ENCODE data around the gene DAPK1.

Gene DAPK1

DNA sequence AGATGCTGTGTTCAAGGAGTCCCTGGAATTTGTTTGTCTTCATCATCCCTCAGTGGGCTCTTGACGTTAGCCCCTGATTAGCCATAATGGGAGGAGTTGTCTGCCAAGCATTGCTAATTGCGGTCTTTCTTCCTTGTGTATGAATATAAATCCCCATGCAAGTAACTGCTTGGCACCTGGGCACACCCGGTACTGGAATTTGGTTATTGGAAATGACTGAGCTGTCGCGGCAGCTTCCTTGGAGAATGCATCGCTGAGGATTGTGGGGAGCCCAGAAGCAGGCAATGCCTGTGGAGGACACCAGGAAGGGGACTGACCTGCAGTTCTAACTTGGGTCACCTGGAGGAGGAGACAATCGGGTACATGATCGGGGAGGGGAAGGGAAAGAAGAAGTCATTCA, 174.9 kb downstream of the DAPK1 start:
- DNase-seq, result no peak

DNA sequence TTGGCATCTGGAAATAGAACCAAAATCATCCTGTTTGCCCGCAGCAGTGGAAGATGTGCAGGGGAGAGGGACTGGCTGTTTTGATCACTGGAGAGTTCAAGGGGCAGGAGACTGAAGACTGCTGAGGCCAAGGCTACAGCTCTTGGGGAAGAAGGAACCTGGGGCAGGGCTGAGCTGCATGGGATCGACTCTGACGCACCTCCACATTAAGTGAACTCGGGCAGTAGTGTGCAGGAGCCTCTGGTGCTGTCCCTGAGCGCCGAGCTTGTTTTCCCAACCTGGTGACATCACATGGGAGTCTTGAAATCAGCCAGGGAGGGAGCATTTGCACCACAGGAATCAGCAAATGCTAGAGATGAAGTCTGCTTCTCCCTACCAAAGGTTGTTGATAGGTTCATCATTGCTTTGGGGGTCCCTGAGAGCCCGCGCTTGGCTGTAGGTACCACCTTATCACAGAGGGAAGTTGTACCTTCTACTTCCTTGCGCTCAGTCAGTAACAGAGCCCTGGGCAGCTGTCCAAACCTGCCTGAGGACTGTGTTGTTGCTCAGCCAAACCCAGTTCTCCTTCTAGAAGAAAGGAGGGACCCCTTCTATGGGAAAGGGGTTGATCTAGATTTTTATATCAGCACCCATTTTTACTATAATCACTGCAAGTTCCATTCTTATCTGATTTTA, 175.9 kb downstream of the DAPK1 start:
- no peak for DNase-seq

DNA sequence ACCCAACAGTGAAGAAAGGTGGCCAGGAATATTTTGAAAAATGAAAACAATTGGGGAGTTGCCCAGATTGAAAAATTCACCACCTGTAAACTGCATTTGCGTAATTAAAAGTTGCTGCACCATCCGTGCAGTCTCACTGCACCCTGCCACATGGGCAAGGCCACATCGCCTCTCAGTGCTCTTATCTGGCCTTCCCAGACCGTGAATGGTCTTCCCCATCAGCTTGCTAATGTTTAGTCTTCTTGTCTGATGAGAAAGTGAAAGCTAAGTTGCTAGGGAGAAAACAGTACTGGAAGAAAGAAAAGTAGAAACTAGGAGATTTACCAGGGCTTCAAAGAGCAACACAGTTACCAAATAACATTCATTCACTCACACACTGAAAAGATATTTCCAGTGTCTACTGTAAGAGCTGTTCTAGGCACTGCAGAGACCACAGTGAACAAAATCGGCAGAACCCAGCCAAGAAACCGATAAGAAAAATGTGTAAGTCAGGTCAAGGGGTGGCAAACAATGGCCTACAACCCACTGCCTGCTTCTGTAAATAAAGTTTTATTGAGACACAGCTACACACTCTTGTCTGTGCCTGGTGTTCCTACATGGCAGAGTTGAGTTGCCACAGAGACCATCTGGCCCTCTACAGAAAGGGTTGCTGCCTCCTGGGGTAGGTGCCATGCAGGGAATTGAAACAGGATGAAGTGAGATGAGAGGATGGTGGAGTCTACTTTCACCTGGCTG, 177.1 kb downstream of the DAPK1 start:
- no peak for DNase-seq

DNA sequence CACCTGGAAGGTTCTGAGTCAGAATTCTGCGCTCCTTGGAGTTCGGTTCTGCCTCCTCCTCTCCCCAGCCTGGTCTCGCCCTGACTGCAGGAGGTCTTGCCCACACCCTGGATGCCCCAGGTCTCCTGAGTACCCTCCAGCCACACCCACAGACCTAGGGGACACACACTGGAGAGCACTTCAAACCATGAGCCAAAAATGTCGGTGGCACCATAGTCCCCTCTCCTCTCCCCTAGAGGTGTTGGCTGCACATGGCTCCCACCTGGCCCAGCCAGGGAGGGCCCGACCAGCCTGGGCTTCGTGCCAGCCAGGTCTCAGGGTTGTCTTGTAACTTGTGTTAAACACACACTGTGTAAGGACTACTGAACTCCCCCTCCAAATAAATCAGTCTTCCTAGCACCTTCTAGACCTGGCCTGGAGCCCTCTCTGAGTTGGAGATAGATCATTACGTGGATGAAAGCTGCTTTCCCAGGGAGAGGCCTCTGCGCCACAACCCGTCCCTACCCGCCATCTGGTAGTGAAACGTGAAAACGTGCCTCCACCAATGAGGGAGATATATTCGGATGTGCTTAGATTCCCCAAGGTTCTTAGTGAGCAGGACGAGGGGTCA, 178.3 kb downstream of the DAPK1 start:
- no peak for DNase-seq

DNA sequence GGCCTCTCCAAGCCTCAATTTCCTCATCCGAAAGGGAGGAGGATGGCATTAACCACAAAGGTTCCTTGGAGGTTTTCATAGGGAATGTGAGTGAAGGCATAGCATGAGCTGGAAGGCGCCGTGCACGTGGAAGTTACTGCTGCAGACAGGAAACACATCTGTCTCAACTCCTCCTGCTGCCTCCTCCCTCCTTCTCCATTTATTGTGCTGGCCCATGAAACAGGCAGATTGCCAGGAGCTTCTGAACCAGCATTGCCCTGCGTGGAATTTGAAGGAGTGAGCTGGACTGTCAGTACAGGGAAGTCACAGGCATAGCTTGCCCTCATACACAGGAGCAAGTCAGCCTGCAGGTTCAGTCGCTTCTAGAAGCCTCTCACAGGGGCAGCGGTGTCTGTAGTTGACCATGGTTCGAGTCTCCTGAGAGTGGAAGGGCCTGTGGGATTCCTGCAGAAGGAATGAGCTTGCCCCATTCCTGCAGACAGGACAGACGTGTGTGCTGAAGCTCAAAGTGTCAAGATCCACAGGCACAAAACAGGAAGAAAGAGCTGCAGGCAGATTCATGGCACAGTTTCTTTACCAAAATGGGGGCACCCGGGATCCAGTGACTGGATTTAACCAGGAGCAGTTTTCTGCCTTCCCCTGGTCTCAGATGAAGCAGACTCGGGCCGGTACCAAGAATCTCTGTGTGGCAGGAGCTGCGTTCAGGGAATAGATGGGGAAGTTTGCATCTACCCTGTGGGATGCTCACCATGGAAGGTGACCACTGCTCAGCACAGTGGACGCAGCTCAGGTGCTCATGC, 179.5 kb downstream of the DAPK1 start:
- no peak for DNase-seq

DNA sequence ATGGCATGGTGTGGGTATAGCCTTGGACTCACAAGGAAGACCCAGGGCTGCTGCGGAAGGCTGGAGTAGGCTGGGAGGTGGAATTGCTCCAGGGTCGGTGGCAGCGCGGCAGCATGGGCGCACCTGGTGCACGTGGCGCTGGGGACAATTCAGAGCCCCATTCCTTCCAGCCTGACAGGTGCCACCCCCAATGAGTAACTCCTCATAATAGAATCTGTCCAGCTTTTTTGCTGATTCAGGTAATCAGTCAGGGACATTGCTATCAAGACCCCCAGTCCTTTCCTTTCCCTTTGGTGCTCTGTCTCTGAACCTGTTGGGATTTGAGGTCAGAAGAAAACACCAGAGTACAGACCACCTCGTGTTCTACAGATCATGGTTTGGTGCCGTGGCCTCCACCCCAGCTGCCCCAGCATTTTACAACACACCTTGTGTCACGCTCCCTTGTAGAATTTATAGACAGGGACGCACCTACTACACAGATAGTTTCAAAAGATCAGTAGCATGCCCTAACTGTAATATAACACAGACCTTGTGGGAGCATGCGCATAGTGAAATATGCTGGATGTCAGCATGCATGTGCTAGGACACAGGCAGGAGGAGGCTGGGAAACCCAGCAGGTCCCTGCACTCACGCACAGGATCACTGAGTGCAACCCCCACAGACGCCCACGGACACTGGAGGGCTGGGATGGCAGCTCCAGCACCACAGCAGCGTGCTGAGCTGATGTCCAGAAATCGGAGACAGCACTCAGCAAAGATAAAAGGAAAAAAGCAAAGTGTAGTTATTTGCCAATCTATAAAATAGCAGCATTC, 180.3 kb downstream of the DAPK1 start:
- no peak for DNase-seq

DNA sequence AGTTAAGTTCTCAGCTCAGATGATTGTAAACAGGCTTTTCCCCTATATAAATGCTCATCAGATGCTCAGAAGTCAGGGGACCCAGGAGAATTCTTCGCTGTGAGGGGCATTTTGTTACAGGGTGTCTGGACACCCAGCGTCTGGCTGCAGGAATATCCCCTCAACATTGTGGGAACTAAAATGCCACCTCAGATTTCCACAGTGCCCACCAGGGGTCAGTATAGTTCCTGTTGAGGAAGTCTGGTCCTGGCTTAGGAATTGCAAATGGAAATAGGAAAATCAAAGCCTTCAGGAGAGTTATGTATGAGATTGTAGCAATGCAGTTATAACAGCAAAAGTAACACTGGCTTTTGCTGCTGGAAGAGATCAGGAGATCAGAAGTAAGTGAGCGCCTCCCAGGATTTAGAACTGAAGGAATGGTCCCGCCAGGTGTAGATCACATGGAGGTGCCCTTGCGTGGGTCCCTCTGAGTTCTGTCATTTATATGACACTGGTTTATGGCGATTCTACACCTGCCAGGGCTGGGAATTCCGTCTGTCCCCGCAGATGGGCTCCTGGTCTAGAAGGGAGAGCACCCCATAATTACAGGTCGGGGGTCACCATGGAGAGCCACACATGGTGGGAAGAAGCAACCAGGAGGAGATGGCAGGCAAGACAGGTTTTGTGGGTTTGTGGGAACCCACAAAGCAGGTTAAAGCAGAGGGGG, 181.1 kb downstream of the DAPK1 start:
- peak in 9 of 14 donors; percentile 12 to 44 (median 19) for DNase-seq

DNA sequence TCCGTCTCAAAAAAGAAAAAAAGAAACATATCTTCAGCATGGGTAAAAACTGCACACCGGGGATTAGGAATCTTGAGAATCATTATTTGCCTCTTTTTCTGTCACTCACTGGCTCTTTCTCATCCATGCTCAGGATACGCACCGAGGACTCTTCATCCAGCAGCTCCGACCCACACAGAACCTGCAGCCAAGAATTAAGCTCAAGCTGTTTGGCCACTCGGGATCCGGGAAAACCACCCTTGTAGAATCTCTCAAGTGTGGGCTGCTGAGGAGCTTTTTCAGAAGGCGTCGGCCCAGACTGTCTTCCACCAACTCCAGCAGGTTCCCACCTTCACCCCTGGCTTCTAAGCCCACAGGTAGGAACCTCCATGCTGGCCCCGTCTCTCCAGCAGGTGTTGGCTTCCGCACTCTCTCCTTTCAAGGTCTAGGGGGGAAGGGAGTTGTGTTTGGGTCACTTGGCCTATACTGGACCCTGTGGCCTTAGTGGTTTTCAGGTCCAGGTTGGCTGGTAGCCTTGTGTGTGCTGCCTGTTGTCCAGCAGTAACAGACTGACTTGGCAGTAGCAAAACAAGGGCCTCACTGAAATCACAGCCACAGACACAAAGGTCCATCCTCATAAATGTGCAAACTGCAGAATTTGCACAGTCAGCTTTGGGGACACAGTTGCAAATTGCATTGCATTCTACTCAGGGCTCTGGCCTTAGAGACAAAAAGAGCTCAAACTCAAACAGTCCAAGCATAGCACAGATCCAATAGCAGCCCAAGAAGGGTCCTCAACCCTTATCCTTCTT, 183.8 kb downstream of the DAPK1 start:
- no peak for DNase-seq

DNA sequence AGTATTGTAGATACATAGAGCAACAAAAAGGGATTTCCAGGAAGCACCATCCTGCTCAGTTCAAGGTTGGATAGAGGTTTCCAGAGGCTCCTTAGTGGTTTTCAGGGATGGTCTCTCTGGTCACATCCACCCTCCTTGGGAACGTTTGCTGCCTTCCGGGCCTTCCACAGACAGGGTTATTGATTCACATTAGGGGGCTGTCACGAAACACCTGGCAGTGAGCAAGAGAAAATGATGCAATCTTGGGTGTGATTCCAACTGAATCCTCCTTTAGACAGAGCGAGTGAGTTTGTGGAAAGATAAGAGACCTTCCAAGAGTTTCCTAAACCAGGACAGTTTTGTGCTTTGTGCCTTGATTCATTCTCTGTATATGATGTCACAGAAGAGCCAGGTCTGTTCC, 184.4 kb downstream of the DAPK1 start:
- DNase-seq, result no peak

DNA sequence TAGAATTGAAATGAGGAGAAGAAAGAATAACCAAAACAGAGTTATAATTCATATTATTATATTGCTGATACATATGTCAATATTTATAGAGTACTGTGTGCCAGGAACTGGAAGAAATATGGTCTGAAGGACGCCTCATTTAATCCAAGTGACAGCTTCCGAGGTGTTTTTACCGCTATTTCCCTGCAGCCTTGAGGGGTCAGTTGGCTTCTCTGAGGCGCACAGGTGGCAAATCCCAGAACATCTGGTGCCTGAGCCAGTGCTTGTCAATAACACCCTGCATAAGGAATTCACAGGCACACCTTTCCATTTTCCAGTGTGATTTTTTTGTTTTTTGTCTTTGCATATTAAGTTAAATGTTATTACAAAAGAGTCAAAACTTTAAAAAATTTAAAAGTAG, 185.0 kb downstream of the DAPK1 start:
- DNase-seq, result no peak

DNA sequence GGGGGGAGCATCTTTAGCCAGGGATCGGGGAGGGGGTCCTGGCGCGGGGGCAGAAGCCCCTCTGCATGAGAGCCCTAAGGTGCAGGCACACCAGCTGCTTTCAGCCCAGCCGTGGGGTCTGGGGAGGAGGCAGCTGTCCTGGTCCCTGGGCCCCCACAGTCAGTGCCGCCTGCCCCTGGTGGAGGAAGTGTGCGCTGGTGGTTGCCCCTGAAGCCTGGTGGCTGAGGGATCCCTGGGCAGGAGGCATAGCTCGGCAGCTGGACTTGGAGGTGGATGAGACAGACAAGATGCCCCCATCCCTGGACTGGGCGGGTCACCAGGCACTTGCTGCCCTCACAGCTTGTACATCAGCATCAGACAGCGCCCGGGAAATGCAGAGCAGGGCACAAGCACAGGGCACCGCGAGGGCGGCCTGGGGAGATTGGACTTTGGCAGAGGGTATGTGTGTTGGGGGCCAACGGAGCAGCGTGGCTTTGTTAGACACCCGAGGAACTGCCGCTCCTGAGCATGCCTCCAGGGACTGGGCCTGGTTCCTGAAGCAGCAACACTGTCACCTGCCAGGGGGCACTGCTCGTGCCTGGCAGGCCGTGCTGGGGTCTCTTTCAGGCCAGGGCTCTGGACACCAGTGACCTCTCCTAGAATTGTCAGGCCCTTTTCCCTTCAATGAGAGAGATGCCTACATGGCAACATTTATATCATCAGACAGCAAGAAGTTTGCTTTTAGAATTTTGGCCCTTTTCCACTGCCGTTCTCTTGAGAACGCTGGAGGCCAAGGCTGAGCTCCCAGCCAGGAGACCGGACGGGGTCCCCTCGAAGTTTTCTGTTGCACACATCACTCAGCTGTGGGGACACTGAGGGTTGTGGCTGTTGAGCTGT, 186.3 kb downstream of the DAPK1 start:
- DNase-seq, result no peak

DNA sequence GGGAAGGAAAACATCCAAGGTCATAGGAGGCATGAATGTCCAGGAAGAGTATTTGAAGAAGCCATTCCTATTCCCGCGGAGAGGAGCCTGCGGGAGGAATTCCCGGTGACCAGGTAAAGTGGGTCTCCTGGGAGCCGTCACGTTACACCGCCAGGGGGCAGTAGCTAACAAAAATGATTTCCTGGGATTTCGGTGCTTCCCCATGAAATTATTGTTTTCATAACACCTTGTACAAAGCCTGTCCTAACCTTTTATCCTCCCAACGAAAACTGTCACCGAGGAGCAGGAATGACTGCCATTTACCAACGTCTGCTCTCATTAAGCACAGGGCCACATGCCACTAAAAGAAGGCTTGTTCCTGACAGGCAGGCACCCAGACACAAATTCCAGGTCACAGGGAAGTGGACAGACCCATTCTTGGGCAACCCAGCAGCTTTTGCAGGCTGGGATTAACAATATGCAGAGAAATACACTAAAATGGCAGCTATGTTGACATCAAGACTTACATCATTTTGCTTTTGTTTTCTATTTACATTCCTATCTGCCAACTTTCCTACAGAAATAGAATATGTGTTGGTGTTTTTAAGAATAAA, 187.1 kb downstream of the DAPK1 start:
- peak in 6 of 14 donors; percentile 10 to 48 (median 44) for DNase-seq

DNA sequence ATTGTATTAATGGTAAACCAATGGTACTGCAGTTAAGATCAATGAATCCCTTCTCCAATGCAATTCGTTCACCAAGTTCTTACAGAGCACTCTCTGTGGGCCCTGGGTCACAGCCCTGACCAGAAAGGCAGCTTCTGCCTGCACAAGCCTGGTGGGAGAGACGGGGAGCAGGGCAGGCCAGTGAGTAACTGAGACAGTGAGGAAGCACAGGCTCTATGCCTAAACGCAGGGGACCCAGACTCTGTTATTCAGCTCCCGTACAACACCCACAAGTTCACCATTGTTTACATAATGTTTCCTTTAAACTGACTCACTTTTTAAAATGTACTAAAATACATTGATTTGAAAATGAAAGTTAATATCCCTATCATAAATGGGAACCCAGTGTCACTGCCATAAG, 187.8 kb downstream of the DAPK1 start:
- DNase-seq, result no peak

DNA sequence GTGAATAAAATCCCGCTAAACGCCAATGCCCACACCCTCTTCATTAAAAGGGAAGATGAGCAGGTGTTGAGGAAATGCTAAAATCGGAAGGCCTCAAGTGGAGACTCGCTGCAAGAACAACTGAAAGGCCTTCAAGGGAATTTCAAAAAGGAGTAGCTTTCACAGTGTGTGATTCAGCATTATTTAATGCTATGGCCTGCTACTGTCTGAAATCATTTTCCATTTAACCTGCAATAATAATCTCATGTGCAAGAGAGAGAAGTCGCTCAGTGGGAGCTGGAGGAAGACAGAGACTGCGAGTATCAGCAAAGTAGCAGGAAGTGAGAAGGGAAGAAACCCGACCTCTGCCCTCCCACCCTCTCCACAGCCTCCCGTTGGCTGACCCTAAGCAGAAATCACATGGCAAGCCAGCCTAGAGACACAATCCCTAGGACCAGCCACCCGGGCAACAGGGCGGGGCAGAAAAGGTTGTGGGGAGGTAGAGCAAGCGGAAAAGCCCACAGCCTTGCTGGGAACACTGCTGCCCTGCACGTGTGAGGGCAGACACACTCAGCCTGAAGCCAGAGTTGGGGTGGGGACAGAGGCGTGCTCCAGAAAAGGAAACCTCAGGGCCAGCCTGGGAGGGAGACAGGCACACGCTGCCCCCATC, 188.3 kb downstream of the DAPK1 start:
- peak in 6 of 14 donors; percentile 10 to 39 (median 30) for DNase-seq

DNA sequence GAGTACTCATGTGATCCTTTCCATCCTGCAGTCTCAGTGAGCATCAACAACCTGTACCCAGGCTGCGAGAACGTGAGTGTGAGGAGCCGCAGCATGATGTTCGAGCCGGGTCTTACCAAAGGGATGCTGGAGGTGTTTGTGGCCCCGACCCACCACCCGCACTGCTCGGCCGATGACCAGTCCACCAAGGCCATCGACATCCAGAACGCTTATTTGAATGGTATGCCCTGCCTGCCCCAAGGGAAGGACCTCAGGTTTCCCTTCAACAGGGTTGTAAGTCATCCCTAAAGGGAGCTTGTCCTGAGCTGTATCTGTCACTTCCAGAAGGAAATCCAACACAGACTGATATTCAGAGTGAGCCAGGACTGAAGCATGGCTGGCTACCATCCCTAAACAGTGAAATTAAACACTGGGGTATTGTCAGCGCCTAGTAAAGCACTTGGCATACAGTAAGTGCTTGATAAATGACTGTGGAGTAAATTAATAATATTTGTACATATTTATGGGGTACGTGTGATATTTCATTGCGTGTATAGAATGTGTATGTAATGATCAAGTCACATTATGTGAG, 188.9 kb downstream of the DAPK1 start:
- peak in 1 of 14 donors; percentile 21 for DNase-seq

DNA sequence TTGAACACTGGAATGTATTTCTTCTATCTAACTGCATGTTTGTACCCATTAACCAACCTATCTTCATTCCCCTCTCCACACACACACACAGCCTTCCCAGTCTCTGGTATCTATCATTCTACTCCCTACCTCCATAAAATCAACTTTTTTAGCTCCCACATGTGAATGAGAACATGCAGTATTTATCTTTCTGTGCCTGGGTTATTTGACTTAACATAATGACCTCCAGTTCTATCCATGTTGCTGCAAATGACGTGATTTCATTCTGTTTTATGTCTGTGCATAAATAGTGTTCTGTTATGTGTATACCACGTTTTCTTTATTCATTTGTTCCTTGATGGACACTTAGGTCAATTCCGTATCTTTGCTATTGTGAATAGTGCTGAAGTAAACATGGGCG, 189.5 kb downstream of the DAPK1 start:
- no peak for DNase-seq

DNA sequence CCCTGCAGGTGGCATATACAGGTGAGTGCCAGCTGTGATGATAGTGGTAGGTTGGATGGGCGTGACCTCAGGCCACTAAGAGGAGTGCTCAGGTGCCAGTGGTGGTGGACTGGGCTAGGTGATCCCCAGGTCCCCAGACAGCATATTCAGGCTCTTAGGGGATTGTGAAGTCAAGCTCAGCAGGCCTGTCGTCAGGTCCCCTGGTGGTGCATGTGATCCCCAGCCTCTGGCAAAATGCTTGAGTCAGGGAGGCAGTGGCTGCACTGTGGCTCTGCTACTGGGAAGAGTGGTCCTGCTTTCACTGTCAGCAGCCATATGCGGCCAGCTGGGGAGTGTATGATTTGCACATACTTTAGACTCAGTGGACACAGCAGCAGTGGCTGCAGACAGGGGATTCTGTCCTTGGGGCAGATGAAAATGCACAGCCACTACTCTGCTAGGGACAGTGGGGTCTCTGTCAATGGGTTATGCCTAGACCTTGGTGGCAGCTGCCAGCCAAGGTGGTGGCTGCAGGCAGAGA, 196.6 kb downstream of the DAPK1 start:
- DNase-seq, result no peak

DNA sequence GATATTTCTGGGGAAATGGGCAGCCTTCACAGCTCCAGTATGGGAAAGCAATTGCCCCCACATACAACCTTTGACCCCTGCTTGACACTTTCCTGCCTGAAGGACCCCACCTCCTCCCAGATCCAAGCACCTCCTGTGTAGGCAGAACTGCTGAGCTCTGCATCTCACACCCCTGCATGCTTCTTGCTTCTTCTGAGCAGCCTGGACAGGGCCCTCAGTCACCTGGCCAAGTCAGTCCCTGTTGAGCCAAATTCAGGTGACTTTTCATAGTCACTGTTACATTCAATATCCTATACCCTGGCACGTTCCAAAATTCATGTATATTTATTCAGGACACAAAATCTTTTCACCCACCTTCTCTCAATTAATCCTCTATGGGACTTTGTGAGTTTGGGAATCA, 197.9 kb downstream of the DAPK1 start:
- DNase-seq, result no peak

Data from C1 segment of cervical spinal cord (tissue), 14 donors.